ENCODE data around the gene SOX10.

DNA sequence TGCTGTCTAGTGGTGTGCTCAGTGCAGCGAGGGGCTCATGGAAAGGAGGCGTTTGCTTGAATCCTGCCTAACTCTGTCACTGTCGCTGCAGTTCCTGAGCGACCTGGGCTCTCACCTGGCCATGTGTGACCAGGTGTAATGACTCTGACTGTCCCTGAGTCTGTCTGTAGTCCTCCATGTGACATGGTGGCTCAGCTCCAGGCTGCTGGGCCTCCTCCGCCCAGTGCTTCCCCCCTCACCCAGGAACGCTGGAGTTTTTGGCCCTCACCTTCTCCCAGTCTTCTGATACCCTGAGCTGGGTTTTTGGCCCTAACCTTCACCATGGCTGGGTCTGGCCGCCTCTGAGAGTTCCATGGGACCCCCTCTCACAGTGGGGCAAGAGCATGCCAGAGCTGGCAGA, 58.0 kb downstream of the SOX10 start:
- TF ChIP-seq, protein P1, sequence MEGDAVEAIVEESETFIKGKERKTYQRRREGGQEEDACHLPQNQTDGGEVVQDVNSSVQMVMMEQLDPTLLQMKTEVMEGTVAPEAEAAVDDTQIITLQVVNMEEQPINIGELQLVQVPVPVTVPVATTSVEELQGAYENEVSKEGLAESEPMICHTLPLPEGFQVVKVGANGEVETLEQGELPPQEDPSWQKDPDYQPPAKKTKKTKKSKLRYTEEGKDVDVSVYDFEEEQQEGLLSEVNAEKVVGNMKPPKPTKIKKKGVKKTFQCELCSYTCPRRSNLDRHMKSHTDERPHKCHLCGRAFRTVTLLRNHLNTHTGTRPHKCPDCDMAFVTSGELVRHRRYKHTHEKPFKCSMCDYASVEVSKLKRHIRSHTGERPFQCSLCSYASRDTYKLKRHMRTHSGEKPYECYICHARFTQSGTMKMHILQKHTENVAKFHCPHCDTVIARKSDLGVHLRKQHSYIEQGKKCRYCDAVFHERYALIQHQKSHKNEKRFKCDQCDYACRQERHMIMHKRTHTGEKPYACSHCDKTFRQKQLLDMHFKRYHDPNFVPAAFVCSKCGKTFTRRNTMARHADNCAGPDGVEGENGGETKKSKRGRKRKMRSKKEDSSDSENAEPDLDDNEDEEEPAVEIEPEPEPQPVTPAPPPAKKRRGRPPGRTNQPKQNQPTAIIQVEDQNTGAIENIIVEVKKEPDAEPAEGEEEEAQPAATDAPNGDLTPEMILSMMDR (IDR thresholded peaks at IDR 0.05; ENCODE audit: insufficient read depth, low read depth, low read length): no peak
- TF ChIP-seq EZH2 (IDR thresholded peaks at IDR 0.05; ENCODE audit: insufficient read depth, low read length): no peak

All from astrocyte (in vitro differentiated cells and primary cell).